NCI-H446 treated with DMSO at 0.1 percent for 48 hours (cell line): ENCODE data around the gene SYDE2.
A peak's percentile ranks its signal among the peaks of the same experiment; 100 is the strongest.

Experiments used
- DNase-seq: peaks from one replicate; lab custom pipeline; 2025; lab: John Stamatoyannopoulos, UW

SYDE2 gene

GRCh38 chr1:85121744-85122143, 79.1 kb downstream of the SYDE2 start:
- no peak for DNase-seq

GRCh38 chr1:85118751-85119150, 82.1 kb downstream of the SYDE2 start:
- no peak for DNase-seq

- DNase-seq: no peak
Observed at GRCh38 chr1:85116856-85117255, 84.0 kb downstream of the SYDE2 start.

- no peak for DNase-seq
Observed at GRCh38 chr1:85115933-85116332, 84.9 kb downstream of the SYDE2 start.

- DNase-seq: no peak
Observed at GRCh38 chr1:85111695-85112094, 89.1 kb downstream of the SYDE2 start.

- DNase-seq: peak; percentile 27
Observed at GRCh38 chr1:85109475-85109874, 91.3 kb downstream of the SYDE2 start.
